ENCODE measurements around the gene ADRA2B.

DNA sequence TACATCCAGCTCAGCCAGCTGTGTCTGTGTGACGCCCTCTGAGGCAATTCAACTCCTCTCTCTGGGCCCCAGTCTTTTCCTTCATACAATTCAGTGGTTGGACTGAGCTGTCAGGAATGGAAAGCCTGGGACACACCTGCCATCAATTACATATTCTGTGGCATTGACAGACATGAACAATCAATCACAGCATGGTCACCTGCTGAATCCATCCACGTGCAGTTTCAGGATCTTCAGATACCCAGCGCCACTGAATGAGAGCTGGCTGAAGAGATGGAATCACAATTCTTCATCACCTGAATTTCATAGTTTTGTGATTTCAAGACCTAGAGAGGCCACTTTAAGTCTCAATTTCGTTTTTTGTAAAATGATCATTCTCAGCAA is 5.1 kb downstream of the ADRA2B start:
- TF ChIP-seq CTCF (IDR thresholded peaks at IDR 0.05): no peak
- no peak for TF ChIP-seq POLR2A (IDR thresholded peaks at IDR 0.05)
- no peak for TF ChIP-seq POLR2AphosphoS5 (IDR thresholded peaks at IDR 0.05; ENCODE audit: insufficient read depth in 1 of 2, low read depth in 1 of 2)
